ENCODE results near the gene PAPPA2.
A peak's percentile ranks its signal among the peaks of the same experiment; 100 is the strongest.

The PAPPA2 gene

GRCh38 chr1:176638713-176639526 lies 175.9 kb downstream of the PAPPA2 start:
- no peak for DNase-seq
- in situ Hi-C loops (cut with HindIII; ENCODE audit: low pct_ligation_motif_present, low pct_unique_long_range_greater_than_20kb, low sequenced_read_pairs), result no loop called here

- in situ Hi-C loops (cut with HindIII; ENCODE audit: low pct_ligation_motif_present, low pct_unique_long_range_greater_than_20kb, low sequenced_read_pairs), result no loop called here
Observed at GRCh38 chr1:176643536-176643935, 180.6 kb downstream of the PAPPA2 start.

GRCh38 chr1:176648556-176648955 lies 185.6 kb downstream of the PAPPA2 start:
- in situ Hi-C loops (cut with HindIII; ENCODE audit: low pct_ligation_motif_present, low pct_unique_long_range_greater_than_20kb, low sequenced_read_pairs), result no loop called here
- DNase-seq, result no peak

More at GRCh38 chr1:176643536-176643935, 180.6 kb downstream of the PAPPA2 start:
- DNase-seq, result peak; percentile 27

- in situ Hi-C loops (cut with HindIII; ENCODE audit: low pct_ligation_motif_present, low pct_unique_long_range_greater_than_20kb, low sequenced_read_pairs), result no loop called here
- DNase-seq, result peak; percentile 75
Observed at GRCh38 chr1:176656257-176656995, 193.5 kb downstream of the PAPPA2 start.

- no peak for DNase-seq
- in situ Hi-C loops (cut with HindIII; ENCODE audit: low pct_ligation_motif_present, low pct_unique_long_range_greater_than_20kb, low sequenced_read_pairs), result no loop called here
Observed at GRCh38 chr1:176669782-176670181, 206.8 kb downstream of the PAPPA2 start.

GRCh38 chr1:176670853-176671252 lies 207.9 kb downstream of the PAPPA2 start:
- in situ Hi-C loops (cut with HindIII; ENCODE audit: low pct_ligation_motif_present, low pct_unique_long_range_greater_than_20kb, low sequenced_read_pairs), result no loop called here
- DNase-seq, result no peak

GRCh38 chr1:176682830-176683535 lies 220.0 kb downstream of the PAPPA2 start:
- in situ Hi-C loops (cut with HindIII; ENCODE audit: low pct_ligation_motif_present, low pct_unique_long_range_greater_than_20kb, low sequenced_read_pairs), result no loop called here
- DNase-seq, result no peak

- in situ Hi-C loops (cut with HindIII; ENCODE audit: low pct_ligation_motif_present, low pct_unique_long_range_greater_than_20kb, low sequenced_read_pairs), result no loop called here
Observed at GRCh38 chr1:176691251-176692228, 228.6 kb downstream of the PAPPA2 start.

GRCh38 chr1:176692431-176692830 lies 229.5 kb downstream of the PAPPA2 start:
- in situ Hi-C loops (cut with HindIII; ENCODE audit: low pct_ligation_motif_present, low pct_unique_long_range_greater_than_20kb, low sequenced_read_pairs), result no loop called here
- no peak for DNase-seq

More at GRCh38 chr1:176691251-176692228, 228.6 kb downstream of the PAPPA2 start:
- peak; percentile 66 for DNase-seq

- in situ Hi-C loops (cut with HindIII; ENCODE audit: low pct_ligation_motif_present, low pct_unique_long_range_greater_than_20kb, low sequenced_read_pairs), result no loop called here
- no peak for DNase-seq
Observed at GRCh38 chr1:176692988-176693696, 230.2 kb downstream of the PAPPA2 start.

- in situ Hi-C loops (cut with HindIII; ENCODE audit: low pct_ligation_motif_present, low pct_unique_long_range_greater_than_20kb, low sequenced_read_pairs), result no loop called here
- no peak for DNase-seq
Observed at GRCh38 chr1:176693697-176694329, 230.8 kb downstream of the PAPPA2 start.

GRCh38 chr1:176694713-176695112 lies 231.7 kb downstream of the PAPPA2 start:
- in situ Hi-C loops (cut with HindIII; ENCODE audit: low pct_ligation_motif_present, low pct_unique_long_range_greater_than_20kb, low sequenced_read_pairs), result no loop called here

GRCh38 chr1:176696109-176696508 lies 233.1 kb downstream of the PAPPA2 start:
- in situ Hi-C loops (cut with HindIII; ENCODE audit: low pct_ligation_motif_present, low pct_unique_long_range_greater_than_20kb, low sequenced_read_pairs), result no loop called here
- peak; percentile 65 for DNase-seq

More at GRCh38 chr1:176694713-176695112, 231.7 kb downstream of the PAPPA2 start:
- no peak for DNase-seq

GRCh38 chr1:176696689-176697088 lies 233.7 kb downstream of the PAPPA2 start:
- no peak for DNase-seq
- in situ Hi-C loops (cut with HindIII; ENCODE audit: low pct_ligation_motif_present, low pct_unique_long_range_greater_than_20kb, low sequenced_read_pairs), result no loop called here

- in situ Hi-C loops (cut with HindIII; ENCODE audit: low pct_ligation_motif_present, low pct_unique_long_range_greater_than_20kb, low sequenced_read_pairs), result no loop called here
- no peak for DNase-seq
Observed at GRCh38 chr1:176699821-176700220, 236.8 kb downstream of the PAPPA2 start.

GRCh38 chr1:176701151-176701866 lies 238.3 kb downstream of the PAPPA2 start:
- in situ Hi-C loops (cut with HindIII; ENCODE audit: low pct_ligation_motif_present, low pct_unique_long_range_greater_than_20kb, low sequenced_read_pairs), result no loop called here

More at GRCh38 chr1:176701151-176701866, 238.3 kb downstream of the PAPPA2 start:
- no peak for DNase-seq
